HepG2 (cell line): ENCODE results near the gene FKBP1B. TPM values are rescaled to one million over a fixed set of nuclear protein-coding genes. Genes with fewer than 3 reads are reported as not detected.

Experiments
- IKZF5 ChIP-seq: IDR thresholded peaks from 2 replicates; pipeline ENCODE4 v1.6.1; 2018; ENCODE audit warnings: missing genetic modification reagents, mild to moderate bottlenecking, missing compliant biosample characterization
- KMT2B ChIP-seq: IDR thresholded peaks from 2 replicates; pipeline ENCODE4 v1.6.1; 2016; ENCODE audit warnings: missing genetic modification reagents, missing compliant biosample characterization
- MAFF ChIP-seq: IDR thresholded peaks from 2 replicates; pipeline ENCODE4 v1.6.1; 2011; ENCODE audit warnings: low read depth, low read length, improper control_type of control experiment
- PHF21A ChIP-seq: sonication (generic); formaldehyde crosslinking; IDR thresholded peaks from 2 replicates; pipeline ENCODE4 v1.5.0; 2020; ENCODE audit warnings: mild to moderate bottlenecking, missing genetic modification reagents
- PPARG ChIP-seq: conservative IDR thresholded peaks from 2 replicates; pipeline ENCODE4 v1.6.1; 2016; ENCODE audit warnings: missing biosample characterization, missing genetic modification reagents
- SOX13 ChIP-seq, 3 experiments: fragments of 450-650 bp in 1 of 3; sonication (generic) in 1 of 3; formaldehyde crosslinking in 1 of 3; IDR thresholded peaks in 2 of 3; conservative IDR thresholded peaks in 1 of 3; 2 replicates each; pipeline versions ENCODE4 v1.5.0 to v1.6.1; 2016 to 2020; ENCODE audit warnings: antibody characterized with exemption in 1 of 3, mild to moderate bottlenecking in 1 of 3, missing compliant biosample characterization in 1 of 3, missing genetic modification reagents in 1 of 3, moderate library complexity in 1 of 3
- TEAD3 ChIP-seq: optimal IDR thresholded peaks from 2 replicates; pipeline ENCODE3; 2016; ENCODE audit warnings: borderline replicate concordance
- ZFP36L2 ChIP-seq: sonication (generic); formaldehyde crosslinking; IDR thresholded peaks from 2 replicates; pipeline ENCODE4 v1.4.0; 2020; ENCODE audit warnings: missing genetic modification reagents
- ZNF292 ChIP-seq: sonication (generic); formaldehyde crosslinking; IDR thresholded peaks from 2 replicates; pipeline ENCODE4 v1.8.1; 2022; ENCODE audit warnings: mild to moderate bottlenecking, low read depth, missing genetic modification reagents, borderline replicate concordance
- ZNF407 ChIP-seq: sonication (generic); formaldehyde crosslinking; IDR thresholded peaks from one replicate; pipeline ENCODE4 v1.5.1; 2020; ENCODE audit warnings: mild to moderate bottlenecking, missing genetic modification reagents; ENCODE audit errors: not compliant biosample characterization
- polyA plus RNA-seq, 8 experiments: library from polyadenylated mRNA; depleted of rRNA in 3 of 8; stranded (reverse) in 7 of 8; unstranded in 1 of 8; fragments of >200 nt; fragmentation: Illumina TruSeq in 4 of 8; extraction: Trizol in 4 of 8; gene quantifications; 2 replicates each; pipeline versions ENCODE4 v1.2.1 to v1.2.3, GENCODE V29; 2011 to 2016; ENCODE audit warnings: low read depth in 4 of 8, missing spikeins in 1 of 8, mixed read lengths in 1 of 8; ENCODE audit not compliant: insufficient read depth in 1 of 8
- total RNA-seq, 5 experiments: library from RNA; depleted of rRNA; stranded (reverse); fragments of >200 nt; fragmentation: Illumina TruSeq; extraction: Trizol; gene quantifications; 2 replicates each; pipeline ENCODE4 v1.2.3, GENCODE V29; 2016; ENCODE audit warnings: low read depth in 1 of 5
- TF ChIP-seq, protein P1 (sequence below): sonication (generic); formaldehyde crosslinking; IDR thresholded peaks from 2 replicates; pipeline ENCODE4 v1.4.0; 2020; ENCODE audit warnings: missing genetic modification reagents

The FKBP1B gene
- total and polyA plus RNA-seq, 2 of the 13 experiments (the other 11 are each of a cell fraction or from before 2014, with no cell fraction given) = 35.2 to 96.3 TPM

GRCh38 chr2:24015562-24016375 is 33.8 kb upstream of the FKBP1B start (continued):
- TF ChIP-seq ZNF407 (CRISPR knock-in tag) = no peak
- peak; percentile 92 for TF ChIP-seq PHF21A
- TF ChIP-seq PPARG = no peak; the same call in 1 of the 2 replicates
- peak; percentile 99 for TF ChIP-seq TEAD3 (CRISPR knock-in tag)
- peak; percentile 65 for TF ChIP-seq IKZF5
- TF ChIP-seq, protein P1, sequence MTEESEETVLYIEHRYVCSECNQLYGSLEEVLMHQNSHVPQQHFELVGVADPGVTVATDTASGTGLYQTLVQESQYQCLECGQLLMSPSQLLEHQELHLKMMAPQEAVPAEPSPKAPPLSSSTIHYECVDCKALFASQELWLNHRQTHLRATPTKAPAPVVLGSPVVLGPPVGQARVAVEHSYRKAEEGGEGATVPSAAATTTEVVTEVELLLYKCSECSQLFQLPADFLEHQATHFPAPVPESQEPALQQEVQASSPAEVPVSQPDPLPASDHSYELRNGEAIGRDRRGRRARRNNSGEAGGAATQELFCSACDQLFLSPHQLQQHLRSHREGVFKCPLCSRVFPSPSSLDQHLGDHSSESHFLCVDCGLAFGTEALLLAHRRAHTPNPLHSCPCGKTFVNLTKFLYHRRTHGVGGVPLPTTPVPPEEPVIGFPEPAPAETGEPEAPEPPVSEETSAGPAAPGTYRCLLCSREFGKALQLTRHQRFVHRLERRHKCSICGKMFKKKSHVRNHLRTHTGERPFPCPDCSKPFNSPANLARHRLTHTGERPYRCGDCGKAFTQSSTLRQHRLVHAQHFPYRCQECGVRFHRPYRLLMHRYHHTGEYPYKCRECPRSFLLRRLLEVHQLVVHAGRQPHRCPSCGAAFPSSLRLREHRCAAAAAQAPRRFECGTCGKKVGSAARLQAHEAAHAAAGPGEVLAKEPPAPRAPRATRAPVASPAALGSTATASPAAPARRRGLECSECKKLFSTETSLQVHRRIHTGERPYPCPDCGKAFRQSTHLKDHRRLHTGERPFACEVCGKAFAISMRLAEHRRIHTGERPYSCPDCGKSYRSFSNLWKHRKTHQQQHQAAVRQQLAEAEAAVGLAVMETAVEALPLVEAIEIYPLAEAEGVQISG (CRISPR knock-in tag) = peak; percentile 59
- TF ChIP-seq MAFF = peak; percentile 16; the same call in 1 of the 2 replicates
- peak; percentile 87 for TF ChIP-seq ZNF292 (CRISPR knock-in tag)
- no peak for TF ChIP-seq ZFP36L2
- peak; percentile 97 for TF ChIP-seq SOX13 (IDR thresholded peaks at IDR 0.05)
- TF ChIP-seq SOX13 (CRISPR knock-in tag; conservative IDR thresholded peaks at IDR 0.05 in 1 of 2, IDR thresholded peaks at IDR 0.05 in 1 of 2) = peak in 1 of 2 experiments; percentile 99; a peak in 2 of 4 replicates
- TF ChIP-seq KMT2B (CRISPR knock-in tag) = peak; percentile 19
